GM18858 (cell line): ENCODE measurements around the gene SLC11A2.
"Not testable (repeated sequence)": the region's sequence is repeated elsewhere in the genome, so short reads cannot be mapped to it uniquely, and the experiment has no call there.

ENCODE experiments used
- ATAC-seq: cut with Tn5 transposase; IDR thresholded peaks from one replicate; pipeline ENCODE4 v1.9.1; 2021; ENCODE audit not compliant: unreplicated experiment

The SLC11A2 gene

GRCh38 chr12:51027342-51027835 is 1.2 kb upstream of the SLC11A2 start:
- no peak for ATAC-seq

DNA sequence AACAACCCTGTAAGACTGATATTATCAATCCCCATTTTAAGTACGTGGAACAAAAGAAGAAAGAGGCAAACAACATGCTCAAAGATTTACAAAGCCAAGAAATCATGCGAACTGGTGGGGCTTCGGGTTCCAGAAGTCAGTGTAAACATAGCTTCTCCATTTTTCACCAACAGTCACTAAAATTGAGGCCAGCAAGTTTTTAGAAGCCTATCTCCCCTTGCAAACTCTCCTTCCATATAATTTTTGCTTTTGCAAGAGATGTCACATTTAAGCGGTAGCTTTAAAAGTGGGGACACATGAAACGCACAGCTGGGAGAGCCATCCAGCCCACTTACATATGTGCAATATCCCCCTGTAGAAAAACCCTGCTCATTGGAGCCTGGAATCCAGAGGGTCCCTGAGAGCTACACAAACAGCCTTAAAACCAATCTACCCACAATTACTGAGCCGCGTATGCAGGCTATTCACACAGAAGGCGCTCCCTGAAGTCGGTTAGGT is 797 bp downstream of the SLC11A2 start:
- ATAC-seq, result no peak

DNA sequence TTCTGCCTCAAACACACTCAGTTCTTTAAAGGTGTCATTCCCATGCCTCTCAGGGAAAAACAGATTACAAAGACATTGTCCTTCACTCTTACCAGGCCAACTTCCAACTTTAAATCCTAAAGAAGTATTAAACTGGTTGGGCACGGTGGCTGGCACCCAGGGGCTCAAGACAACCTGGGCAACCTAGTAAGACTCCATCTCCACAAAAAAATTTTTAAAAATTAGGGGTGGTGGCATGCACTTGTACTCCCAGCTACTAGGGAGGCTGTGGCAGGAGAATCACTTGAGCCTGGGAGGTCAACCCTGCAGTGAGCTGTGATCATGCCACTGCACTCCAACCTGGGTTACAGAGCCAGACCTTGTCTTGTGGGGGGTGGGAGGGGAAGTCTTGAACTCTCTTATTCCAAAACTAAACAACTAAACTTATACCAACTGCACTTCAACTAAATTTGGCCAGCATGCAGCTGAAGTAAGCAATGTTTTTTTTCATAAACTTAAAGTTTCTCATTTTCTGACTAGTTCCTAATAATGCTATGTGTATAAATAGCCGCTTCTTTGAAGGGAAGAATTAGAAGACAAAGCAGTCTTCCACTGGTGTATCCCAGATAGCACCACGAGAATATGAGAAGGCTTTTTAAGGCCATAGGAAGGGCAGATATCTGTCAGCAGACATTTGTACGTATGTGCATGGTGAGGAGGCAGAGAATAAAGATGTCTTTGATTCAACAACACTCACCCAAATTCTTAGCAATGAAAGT is 2.4 kb downstream of the SLC11A2 start:
- no peak for ATAC-seq

DNA sequence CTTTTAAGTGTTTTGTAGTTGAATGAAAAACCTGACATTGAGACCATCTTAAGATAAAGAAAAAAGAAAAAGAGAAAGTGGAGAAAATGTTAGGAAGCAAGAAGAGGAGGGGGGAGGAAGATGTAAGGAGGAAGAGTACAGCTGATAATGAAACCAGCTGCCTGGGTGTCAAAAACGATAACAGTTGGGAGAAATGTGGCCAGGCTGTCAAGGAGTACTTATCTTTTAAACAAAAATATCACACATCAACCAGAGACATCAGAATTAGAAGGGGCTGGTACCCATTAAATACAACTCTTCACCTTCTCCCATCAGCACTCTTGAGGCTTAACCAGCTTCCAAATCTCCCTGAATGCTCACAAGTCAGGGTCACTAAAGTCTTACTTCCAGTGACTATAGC is 4.5 kb downstream of the SLC11A2 start:
- no peak for ATAC-seq

GRCh38 chr12:51020448-51021182 is 5.6 kb downstream of the SLC11A2 start:
- no peak for ATAC-seq

DNA sequence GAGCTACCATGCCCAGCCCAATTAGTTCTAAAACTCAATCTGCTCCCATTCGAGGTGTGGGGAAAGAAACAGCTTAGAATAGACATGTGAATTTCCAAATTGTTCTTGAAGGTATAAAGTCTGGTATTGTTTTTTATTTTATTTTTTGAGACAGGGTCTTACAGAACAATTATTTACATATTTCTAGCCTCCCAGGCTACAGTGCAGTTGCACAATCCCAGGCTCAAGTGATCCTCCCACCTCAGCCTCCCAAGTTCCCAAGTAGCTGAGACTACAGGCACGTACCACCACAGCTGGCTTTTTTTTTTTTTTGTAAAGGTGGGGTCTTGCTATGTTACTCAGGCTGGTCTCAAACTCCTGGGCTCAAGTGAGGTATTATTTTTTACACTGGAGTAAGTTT is 6.3 kb downstream of the SLC11A2 start:
- no peak for ATAC-seq

GRCh38 chr12:51018956-51019355 is 7.2 kb downstream of the SLC11A2 start:
- no peak for ATAC-seq

DNA sequence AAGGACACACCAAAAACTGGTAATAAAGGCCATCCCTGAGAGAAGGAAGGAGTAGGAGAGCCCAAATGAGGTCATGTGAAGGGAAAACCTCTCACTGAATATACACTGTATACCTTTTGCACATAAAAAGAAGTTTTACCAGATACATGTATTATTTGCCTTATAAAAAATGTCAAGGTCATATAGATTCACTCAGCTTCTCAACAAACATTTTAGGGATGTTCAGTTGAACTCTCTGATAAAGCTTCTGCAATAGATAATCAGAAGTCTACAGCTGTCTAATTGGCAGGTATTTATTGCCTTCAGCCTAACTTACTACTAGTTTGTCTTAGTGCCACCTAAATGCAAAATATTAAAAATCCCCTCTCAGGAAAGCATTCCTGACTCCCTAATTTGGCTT is 8.7 kb downstream of the SLC11A2 start:
- no peak for ATAC-seq

- ATAC-seq, result not testable (repeated sequence)
Observed at GRCh38 chr12:51014467-51014866, 11.7 kb downstream of the SLC11A2 start.

- ATAC-seq, result no peak
Observed at GRCh38 chr12:51013441-51013840, 12.7 kb downstream of the SLC11A2 start.

GRCh38 chr12:51012570-51013236 is 13.5 kb downstream of the SLC11A2 start:
- no peak for ATAC-seq

- no peak for ATAC-seq
Observed at GRCh38 chr12:51011955-51012354, 14.2 kb downstream of the SLC11A2 start.

DNA sequence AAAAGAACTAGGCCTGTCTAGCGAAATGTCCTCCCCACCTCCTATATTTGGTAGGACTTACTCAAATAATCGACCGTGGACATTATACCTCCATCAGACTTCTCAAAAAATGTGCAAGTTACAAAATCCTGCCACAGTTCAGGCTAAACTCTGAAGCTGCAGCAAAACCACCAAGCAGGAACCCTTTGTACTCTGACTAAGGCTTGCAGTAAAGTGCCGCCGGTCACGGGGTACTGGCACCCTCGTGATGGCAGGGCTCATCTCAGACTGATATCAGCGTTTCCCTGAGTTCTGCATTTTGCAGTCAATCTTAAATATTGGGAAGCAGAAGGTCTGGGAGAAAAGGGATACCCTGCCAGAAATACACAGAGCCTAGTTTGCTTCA is 17.1 kb downstream of the SLC11A2 start:
- ATAC-seq, result no peak

GRCh38 chr12:51008329-51009055 is 17.7 kb downstream of the SLC11A2 start:
- no peak for ATAC-seq

GRCh38 chr12:51005671-51006070 is 20.5 kb downstream of the SLC11A2 start:
- no peak for ATAC-seq

DNA sequence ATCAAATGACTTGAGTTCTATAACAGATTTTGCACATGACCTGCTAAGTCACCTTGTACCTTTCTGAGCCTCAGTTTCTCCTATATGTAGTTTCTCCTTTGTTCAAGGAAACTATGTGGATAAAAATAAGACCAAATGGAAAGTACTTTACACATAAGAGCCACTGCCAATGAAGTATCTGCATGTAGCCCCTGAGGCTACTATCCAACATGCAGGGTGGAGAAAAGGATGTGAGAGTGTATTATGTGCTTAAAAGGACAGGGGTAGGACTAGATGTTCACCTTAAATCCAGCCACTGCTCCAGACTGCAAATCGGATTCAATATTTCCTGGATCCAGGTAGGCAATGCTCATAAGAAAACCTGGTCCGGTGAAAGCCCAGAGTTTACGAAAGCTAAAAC is 21.2 kb downstream of the SLC11A2 start:
- ATAC-seq, result no peak

- ATAC-seq, result no peak
Observed at GRCh38 chr12:51004504-51004903, 21.7 kb downstream of the SLC11A2 start.

DNA sequence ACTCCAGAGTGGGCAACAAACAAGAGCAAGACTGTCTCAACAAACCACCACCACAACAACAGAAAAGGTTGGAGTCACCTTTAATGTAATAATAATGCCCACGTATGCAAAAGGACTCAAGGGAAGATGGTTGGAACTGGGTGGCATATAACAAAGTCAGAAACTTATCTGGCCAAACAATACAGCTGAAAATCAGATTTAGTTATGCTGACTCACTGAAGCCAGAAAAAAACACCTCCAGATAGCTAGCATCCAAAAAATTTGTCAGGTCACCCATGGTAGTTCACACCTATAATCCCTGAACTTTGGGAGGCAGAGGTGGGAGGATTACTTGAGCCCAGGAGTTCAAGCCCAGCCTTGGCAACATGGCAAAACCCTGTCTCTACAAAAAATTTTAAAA is 24.4 kb downstream of the SLC11A2 start:
- no peak for ATAC-seq

GRCh38 chr12:51000245-51000644 is 25.9 kb downstream of the SLC11A2 start:
- no peak for ATAC-seq

GRCh38 chr12:50999093-50999492 is 27.1 kb downstream of the SLC11A2 start:
- ATAC-seq, result no peak

DNA sequence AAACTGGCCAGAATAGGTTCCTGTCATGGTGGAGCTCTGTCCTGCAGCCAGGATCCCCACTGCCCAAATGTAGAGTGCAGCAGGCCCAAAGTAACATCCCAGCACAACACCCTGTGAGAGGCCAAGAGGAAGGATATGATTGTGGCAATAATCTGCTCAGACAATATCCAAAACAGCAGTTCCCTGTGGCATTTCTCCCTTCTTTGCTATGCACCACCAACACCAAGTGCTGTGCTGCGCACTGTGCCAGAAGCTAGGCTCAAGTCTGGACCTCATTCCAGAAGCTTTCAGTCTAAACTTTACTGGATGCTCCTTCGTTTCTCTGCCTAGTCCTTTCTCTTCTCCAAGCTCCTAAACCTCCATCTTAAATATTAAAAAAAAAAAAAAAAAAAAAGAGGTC is 33.4 kb downstream of the SLC11A2 start:
- no peak for ATAC-seq
